ENCODE data around the gene THSD4.
"Not testable (repeated sequence)": the region's sequence is repeated elsewhere in the genome, so short reads cannot be mapped to it uniquely, and the experiment has no call there.

THSD4 gene

GRCh38 chr15:71366522-71366921, 251.3 kb downstream of the THSD4 start:
- no peak overlapping the region for H3K4me3 ChIP-seq (ENCODE audit: control insufficient read depth, low read depth, low read length)
- DNase-seq (ENCODE audit: low read depth) = no peak
- TF ChIP-seq, protein P1, sequence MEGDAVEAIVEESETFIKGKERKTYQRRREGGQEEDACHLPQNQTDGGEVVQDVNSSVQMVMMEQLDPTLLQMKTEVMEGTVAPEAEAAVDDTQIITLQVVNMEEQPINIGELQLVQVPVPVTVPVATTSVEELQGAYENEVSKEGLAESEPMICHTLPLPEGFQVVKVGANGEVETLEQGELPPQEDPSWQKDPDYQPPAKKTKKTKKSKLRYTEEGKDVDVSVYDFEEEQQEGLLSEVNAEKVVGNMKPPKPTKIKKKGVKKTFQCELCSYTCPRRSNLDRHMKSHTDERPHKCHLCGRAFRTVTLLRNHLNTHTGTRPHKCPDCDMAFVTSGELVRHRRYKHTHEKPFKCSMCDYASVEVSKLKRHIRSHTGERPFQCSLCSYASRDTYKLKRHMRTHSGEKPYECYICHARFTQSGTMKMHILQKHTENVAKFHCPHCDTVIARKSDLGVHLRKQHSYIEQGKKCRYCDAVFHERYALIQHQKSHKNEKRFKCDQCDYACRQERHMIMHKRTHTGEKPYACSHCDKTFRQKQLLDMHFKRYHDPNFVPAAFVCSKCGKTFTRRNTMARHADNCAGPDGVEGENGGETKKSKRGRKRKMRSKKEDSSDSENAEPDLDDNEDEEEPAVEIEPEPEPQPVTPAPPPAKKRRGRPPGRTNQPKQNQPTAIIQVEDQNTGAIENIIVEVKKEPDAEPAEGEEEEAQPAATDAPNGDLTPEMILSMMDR (conservative IDR thresholded peaks at IDR 0.05; ENCODE audit: control insufficient read depth, insufficient read depth, low read depth, low read length) = no peak

DNA sequence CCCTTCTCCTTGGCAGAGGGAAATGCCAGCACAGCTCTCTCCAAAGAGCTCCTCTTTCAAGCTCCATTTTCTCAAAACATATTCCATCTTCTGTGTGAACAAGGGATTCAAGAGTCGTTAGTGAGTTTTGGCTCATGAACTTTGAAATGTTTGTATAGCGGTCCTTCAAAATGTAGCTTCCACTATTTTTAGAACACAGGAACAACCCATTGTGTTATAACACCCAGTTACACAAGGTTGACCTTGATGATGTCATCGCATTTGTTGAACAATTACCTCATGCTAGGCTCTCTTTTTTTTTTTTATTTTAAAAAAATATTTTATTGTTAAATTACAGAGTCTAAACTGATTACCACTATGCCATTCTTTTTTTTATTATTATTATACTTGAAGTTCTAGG, 251.7 kb downstream of the THSD4 start:
- H3K4me3 ChIP-seq (ENCODE audit: control insufficient read depth, low read depth, low read length) = no peak overlapping the region
- TF ChIP-seq, protein P1 (conservative IDR thresholded peaks at IDR 0.05; ENCODE audit: control insufficient read depth, insufficient read depth, low read depth, low read length) = no peak
- DNase-seq (ENCODE audit: low read depth) = peak; percentile 22

- DNase-seq (ENCODE audit: low read depth) = not testable (repeated sequence)
Observed at GRCh38 chr15:71367737-71368136, 252.5 kb downstream of the THSD4 start.

GRCh38 chr15:71372769-71373168, 257.5 kb downstream of the THSD4 start:
- DNase-seq (ENCODE audit: low read depth); H3K4me3 ChIP-seq (ENCODE audit: control insufficient read depth, low read depth, low read length): not testable (repeated sequence)

More at GRCh38 chr15:71367737-71368136, 252.5 kb downstream of the THSD4 start:
- H3K4me3 ChIP-seq (ENCODE audit: control insufficient read depth, low read depth, low read length) = not testable (repeated sequence)

DNA sequence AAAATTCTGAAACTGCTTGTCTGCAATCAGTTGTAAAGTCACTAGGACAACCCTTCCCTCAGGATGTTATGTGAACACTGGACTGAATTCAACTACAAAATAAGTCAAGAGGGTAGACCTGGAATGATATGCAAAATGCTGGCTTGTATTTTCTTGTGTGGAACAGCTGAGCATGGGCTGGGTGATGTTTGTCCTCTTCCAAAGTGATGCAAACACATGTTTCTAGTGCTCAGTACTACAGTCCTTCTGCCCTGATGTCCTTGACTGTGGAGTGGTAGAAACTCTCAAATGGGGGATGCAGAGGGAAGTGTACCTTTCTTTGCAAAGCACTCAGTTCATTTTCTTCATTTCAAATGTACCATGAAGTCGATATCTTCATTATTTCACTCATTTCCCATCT, 258.6 kb downstream of the THSD4 start:
- no peak for DNase-seq (ENCODE audit: low read depth)
- TF ChIP-seq, protein P1 (conservative IDR thresholded peaks at IDR 0.05; ENCODE audit: control insufficient read depth, insufficient read depth, low read depth, low read length) = no peak
- no peak overlapping the region for H3K4me3 ChIP-seq (ENCODE audit: control insufficient read depth, low read depth, low read length)

- no peak overlapping the region for H3K4me3 ChIP-seq (ENCODE audit: control insufficient read depth, low read depth, low read length)
- peak; percentile 65 for DNase-seq (ENCODE audit: low read depth)
- TF ChIP-seq, protein P1 (conservative IDR thresholded peaks at IDR 0.05; ENCODE audit: control insufficient read depth, insufficient read depth, low read depth, low read length) = no peak
Observed at GRCh38 chr15:71374607-71375352, 259.5 kb downstream of the THSD4 start.

- peak; percentile 70 for DNase-seq (ENCODE audit: low read depth)
- TF ChIP-seq, protein P1 (conservative IDR thresholded peaks at IDR 0.05; ENCODE audit: control insufficient read depth, insufficient read depth, low read depth, low read length) = no peak
- no peak overlapping the region for H3K4me3 ChIP-seq (ENCODE audit: control insufficient read depth, low read depth, low read length)
Observed at GRCh38 chr15:71375934-71376333, 260.7 kb downstream of the THSD4 start.

GRCh38 chr15:71379893-71380292, 264.6 kb downstream of the THSD4 start:
- no peak for DNase-seq (ENCODE audit: low read depth)
- TF ChIP-seq, protein P1 (conservative IDR thresholded peaks at IDR 0.05; ENCODE audit: control insufficient read depth, insufficient read depth, low read depth, low read length) = no peak
- no peak overlapping the region for H3K4me3 ChIP-seq (ENCODE audit: control insufficient read depth, low read depth, low read length)
